B cell (primary cell): ENCODE measurements around the gene G6PC3. TPM values are rescaled to one million over a fixed set of nuclear protein-coding genes. Genes with fewer than 3 reads are reported as not detected.

Experiments used
- ATAC-seq: fragments of 200-7000 bp; cut with Tn5 transposase; one replicate; pipeline ENCODE4 v1.10.0; 2021; ENCODE audit warnings: low read depth, mild to moderate bottlenecking, moderate number of reproducible peaks, moderate library complexity
- CTCF ChIA-PET: fragments of 350-600 bp; sonication (Branson Sonifier 250); formaldehyde crosslinking; loops from one replicate; lab custom pipeline; 2021; ENCODE audit warnings: antibody characterized with exemption, inconsistent platforms; lab: Charles Lee
- POLR2A ChIA-PET: fragments of 350-600 bp; sonication (Branson Sonifier 250); formaldehyde crosslinking; loops from one replicate; lab custom pipeline; 2021; ENCODE audit warnings: antibody characterized with exemption; lab: Charles Lee
- DNase-seq: peaks from one replicate; pipeline ENCODE4 v3.0.0; 2013
- H2AFZ ChIP-seq: 2 replicates; pipeline ENCODE4 v1.6.1; 2012; ENCODE audit warnings: mild to moderate bottlenecking, low read depth, low read length; ENCODE audit not compliant: insufficient read depth, poor library complexity, severe bottlenecking
- H3K27ac ChIP-seq, 2 donors: 1 replicate in 1 of 2; 2 replicates in 1 of 2; pipeline ENCODE4 v1.5.1; 2012 to 2013; ENCODE audit warnings: low read length in 2 of 2, mild to moderate bottlenecking in 2 of 2, moderate library complexity in 1 of 2
- H3K27me3 ChIP-seq, 4 experiments: fragments of 200-600 bp in 1 of 4; sonication (generic) in 1 of 4; replicated peaks in 1 of 4; 1 replicate in 2 of 4; 2 replicates in 2 of 4; pipeline versions ENCODE4 v1.6.1 to v1.7.0; 2013 to 2016; ENCODE audit warnings: low read length in 3 of 4, mild to moderate bottlenecking in 2 of 4, mixed read lengths in 1 of 4, moderate library complexity in 1 of 4; ENCODE audit not compliant: insufficient read depth in 4 of 4, control insufficient read depth in 3 of 4; ENCODE audit errors: control extremely low read depth in 1 of 4
- H3K36me3 ChIP-seq, 2 experiments: replicated peaks in 1 of 2; 1 replicate in 1 of 2; 2 replicates in 1 of 2; pipeline versions ENCODE4 v1.6.1 to v1.7.1; 2013; ENCODE audit warnings: low read length in 1 of 2; ENCODE audit not compliant: insufficient read depth in 2 of 2, control insufficient read depth in 1 of 2; ENCODE audit errors: control extremely low read depth in 1 of 2, extremely low read depth in 1 of 2
- H3K4me1 ChIP-seq, 2 donors: fragments of 200-600 bp in 1 of 2; sonication (generic) in 1 of 2; 1 replicate in 1 of 2; 2 replicates in 1 of 2; pipeline versions ENCODE4 v1.5.1 to v1.6.1; 2013 to 2017; ENCODE audit warnings: low read length in 2 of 2; ENCODE audit not compliant: control insufficient read depth in 2 of 2, insufficient read depth in 2 of 2
- H3K4me2 ChIP-seq: replicated peaks from 2 replicates; pipeline ENCODE3; 2012; ENCODE audit warnings: mild to moderate bottlenecking, low read depth, low read length; ENCODE audit not compliant: poor library complexity, severe bottlenecking
- H3K4me3 ChIP-seq, 5 experiments: fragments of 200-600 bp in 1 of 5; sonication (generic) in 1 of 5; 1 replicate in 3 of 5; 2 replicates in 2 of 5; pipeline versions ENCODE4 v1.5.1 to v1.7.0; 2011 to 2016; ENCODE audit warnings: low read length in 4 of 5, mild to moderate bottlenecking in 4 of 5, low read depth in 2 of 5, control low read depth in 1 of 5, moderate library complexity in 1 of 5; ENCODE audit not compliant: insufficient read depth in 1 of 5; ENCODE audit errors: control extremely low read depth in 1 of 5, extremely low read depth in 1 of 5
- H3K79me2 ChIP-seq: fragments of 200-600 bp; sonication (generic); one replicate; pipeline ENCODE4 v1.6.0; 2016; ENCODE audit warnings: low read length; ENCODE audit not compliant: control insufficient read depth, insufficient read depth
- H3K9ac ChIP-seq: fragments of 200-600 bp; sonication (generic); 2 replicates; pipeline ENCODE4 v1.6.1; 2017; ENCODE audit warnings: mild to moderate bottlenecking, low read length, moderate library complexity
- H3K9me3 ChIP-seq, 3 donors: one replicate each; pipeline versions ENCODE4 v1.6.1 to v1.7.1; 2013; ENCODE audit warnings: low read length in 2 of 3; ENCODE audit not compliant: control insufficient read depth in 2 of 3, insufficient read depth in 1 of 3; ENCODE audit errors: control extremely low read depth in 1 of 3
- H4K20me1 ChIP-seq: 2 replicates; pipeline ENCODE4 v1.6.0; 2012; ENCODE audit warnings: mild to moderate bottlenecking, low read length; ENCODE audit not compliant: insufficient read depth, control insufficient read depth, poor library complexity, severe bottlenecking
- H3K27ac Mint-ChIP-seq: one replicate; pipeline ENCODE4 v1.8.0; 2021; ENCODE audit warnings: mixed read lengths
- H3K27me3 Mint-ChIP-seq: one replicate; pipeline ENCODE4 v1.8.0; 2021; ENCODE audit warnings: mixed read lengths
- H3K4me1 Mint-ChIP-seq: one replicate; pipeline ENCODE4 v1.8.0; 2021; ENCODE audit warnings: mixed read lengths
- H3K4me3 Mint-ChIP-seq: one replicate; pipeline ENCODE4 v1.8.0; 2021; ENCODE audit warnings: mixed read lengths
- H3K9me3 Mint-ChIP-seq: one replicate; pipeline ENCODE4 v1.8.0; 2022; ENCODE audit warnings: mixed read lengths; ENCODE audit not compliant: insufficient read depth
- EZH2 ChIP-seq: IDR thresholded peaks from 2 replicates; pipeline ENCODE4 v1.6.1; 2012; ENCODE audit warnings: borderline replicate concordance, low read depth, mild to moderate bottlenecking, moderate library complexity, low read length; ENCODE audit not compliant: insufficient read depth, poor library complexity, severe bottlenecking
- WGBS: methylation state at CpG from one replicate; pipeline ENCODE4 v1.1.5; 2013; ENCODE audit warnings: missing lambda C conversion rate; ENCODE audit not compliant: insufficient coverage; 5-methylcytosine and 5-hydroxymethylcytosine counted together
- intact Hi-C: fragments of 100-400 bp; cut with micrococcal nuclease; formaldehyde crosslinking; loops from one replicate; pipeline ENCODE4 v1.10.0; 2022
- polyA plus RNA-seq: library from polyadenylated mRNA; depleted of rRNA; stranded (reverse); fragments of >200 nt; gene quantifications from 2 replicates; pipeline ENCODE4 v1.2.3, GENCODE V29; 2012
- total RNA-seq, 2 donors: library from RNA; stranded (reverse); fragments of 120-200 nt in 1 of 2; gene quantifications; 1 replicate in 1 of 2; 2 replicates in 1 of 2; pipeline versions ENCODE4 v1.2.3 to v1.2.4, GENCODE V29; 2013 to 2022
- TF ChIP-seq, protein P1 (sequence below): fragments of 200-600 bp; IDR thresholded peaks from one replicate; pipeline ENCODE4 v1.8.0; 2022; ENCODE audit warnings: antibody characterized with exemption, mild to moderate bottlenecking

Gene G6PC3
- total and polyA plus RNA-seq, 2 donors (not counting 1 experiment from before 2014, with no cell fraction given), result 24.3 to 28.5 TPM

DNA sequence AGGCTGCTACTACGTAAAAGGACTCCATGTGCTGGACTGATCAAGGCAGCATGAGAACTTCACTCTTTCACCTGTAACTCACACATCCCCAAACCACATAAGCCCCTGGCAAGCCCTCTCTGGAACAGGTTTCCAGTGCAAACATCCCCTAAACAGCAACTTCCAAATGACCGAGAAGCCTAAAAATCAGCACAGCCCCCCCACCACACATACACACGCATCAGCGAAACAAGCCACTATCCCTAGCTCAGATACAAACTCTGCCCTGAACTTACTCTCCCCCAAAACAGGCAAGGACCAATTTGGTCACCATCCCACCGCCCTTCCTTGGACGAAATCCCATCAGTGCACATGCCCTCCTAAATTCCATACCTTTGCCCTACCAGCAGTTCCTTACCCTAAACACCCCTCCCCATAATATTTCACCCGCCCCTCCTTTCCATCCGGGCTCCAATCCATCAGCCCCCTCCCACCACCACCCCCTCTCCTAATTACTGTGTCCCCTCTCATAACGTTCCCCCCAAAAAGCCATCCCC lies 4.8 kb upstream of the G6PC3 start:
- Histone ChIP-seq H3K36me3 (peaks cover 0 to 19% of the 10 kb centered on the region in 2 experiments), H3K9ac (peak overlapping the region; percentile 80), H3K9me3 (no peaks in the 10 kb centered on the region), H2AFZ (peak overlapping the region; percentile 75), H4K20me1 (no peaks in the 10 kb centered on the region), H3K27me3 (no peaks in the 10 kb centered on the region), H3K79me2 (peaks cover 71% of the 10 kb centered on the region), H3K4me1 (peaks cover 19 to 22% of the 10 kb centered on the region in 2 donors), H3K4me2 (peak overlapping the region; percentile 92), H3K4me3 (peak overlapping the region; percentile 52 to 95 (median 75)), H3K27ac (peak overlapping the region; percentile 73 to 80)
- peak overlapping the region; percentile 86 for H3K27ac Mint-ChIP-seq
- intact Hi-C loops, result loop anchor here (1.0 to 2.0 kb wide), 3 partner anchors 59 to 121 kb away; partner anchors contain the start of genes HROB and TMUB2
- H3K27me3 Mint-ChIP-seq, result no peaks in the 10 kb centered on the region
- ATAC-seq (no peak), DNase-seq (peak; percentile 56)
- ChIA-PET POLR2A (interaction anchor here (0.6 to 1.1 kb wide), 3 partner anchors 24 to 487 kb away, joined by 3 to 5 read pairs (median 3); no protein-coding TSS in a partner anchor), CTCF (interaction anchor here (0.6 to 2.5 kb wide), 2 partner anchors 58 to 102 kb away, joined by 4 to 5 read pairs; partner anchors contain the start of gene HDAC5)
- peaks cover 40% of the 10 kb centered on the region for H3K4me1 Mint-ChIP-seq
- 6% methylated on average over 9 of the region's 9 CpGs for WGBS
- peak overlapping the region; percentile 89 for H3K4me3 Mint-ChIP-seq
- H3K9me3 Mint-ChIP-seq, result no peaks in the 10 kb centered on the region
- TF ChIP-seq EZH2, result no peak
- TF ChIP-seq, protein P1, sequence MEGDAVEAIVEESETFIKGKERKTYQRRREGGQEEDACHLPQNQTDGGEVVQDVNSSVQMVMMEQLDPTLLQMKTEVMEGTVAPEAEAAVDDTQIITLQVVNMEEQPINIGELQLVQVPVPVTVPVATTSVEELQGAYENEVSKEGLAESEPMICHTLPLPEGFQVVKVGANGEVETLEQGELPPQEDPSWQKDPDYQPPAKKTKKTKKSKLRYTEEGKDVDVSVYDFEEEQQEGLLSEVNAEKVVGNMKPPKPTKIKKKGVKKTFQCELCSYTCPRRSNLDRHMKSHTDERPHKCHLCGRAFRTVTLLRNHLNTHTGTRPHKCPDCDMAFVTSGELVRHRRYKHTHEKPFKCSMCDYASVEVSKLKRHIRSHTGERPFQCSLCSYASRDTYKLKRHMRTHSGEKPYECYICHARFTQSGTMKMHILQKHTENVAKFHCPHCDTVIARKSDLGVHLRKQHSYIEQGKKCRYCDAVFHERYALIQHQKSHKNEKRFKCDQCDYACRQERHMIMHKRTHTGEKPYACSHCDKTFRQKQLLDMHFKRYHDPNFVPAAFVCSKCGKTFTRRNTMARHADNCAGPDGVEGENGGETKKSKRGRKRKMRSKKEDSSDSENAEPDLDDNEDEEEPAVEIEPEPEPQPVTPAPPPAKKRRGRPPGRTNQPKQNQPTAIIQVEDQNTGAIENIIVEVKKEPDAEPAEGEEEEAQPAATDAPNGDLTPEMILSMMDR, result no peak
